HG03066 (cell line): ENCODE data around the gene MZT2B.
A peak's percentile ranks its signal among the peaks of the same experiment; 100 is the strongest.
"Not testable (repeated sequence)": the region's sequence is repeated elsewhere in the genome, so short reads cannot be mapped to it uniquely, and the experiment has no call there.

Experiments
- ATAC-seq: cut with Tn5 transposase; IDR thresholded peaks from one replicate; pipeline ENCODE4 v1.9.1; 2021; ENCODE audit warnings: low read depth; ENCODE audit not compliant: unreplicated experiment

The MZT2B gene

DNA sequence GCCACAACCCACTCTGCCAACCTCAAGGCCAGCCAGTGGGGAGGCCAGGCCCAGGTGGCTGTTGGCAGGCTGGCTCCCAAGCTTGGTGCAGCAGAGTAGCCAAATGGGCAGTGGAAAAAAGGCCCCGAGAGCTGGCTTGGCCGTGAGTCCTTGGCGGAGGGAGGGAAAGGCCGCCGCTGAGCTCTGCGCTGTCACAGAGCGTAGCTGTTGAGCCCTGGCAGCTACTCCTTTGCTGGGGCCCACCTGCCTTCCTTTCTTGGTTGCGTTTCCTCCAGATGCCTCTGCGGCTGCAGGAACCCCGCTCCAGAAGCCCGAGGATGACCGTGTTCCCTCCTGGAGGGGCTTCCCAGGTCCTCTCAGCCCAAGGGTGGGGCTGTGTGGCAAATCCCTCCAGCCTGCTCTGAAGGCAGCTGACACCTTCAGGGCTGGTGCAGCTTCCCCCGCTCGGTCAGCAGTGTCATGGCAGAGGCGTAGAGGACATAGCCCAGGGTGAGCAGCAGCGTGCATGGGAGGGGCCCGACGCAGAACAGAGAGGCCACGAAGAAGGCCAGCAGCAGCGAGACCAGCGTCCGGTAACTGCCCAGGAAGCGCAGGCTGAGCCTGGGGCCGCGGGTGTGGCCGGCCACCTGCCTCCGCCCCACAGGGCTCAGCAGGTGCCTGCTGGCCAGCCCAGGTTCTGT is 29.8 kb upstream of the MZT2B start:
- ATAC-seq: not testable (repeated sequence)

DNA sequence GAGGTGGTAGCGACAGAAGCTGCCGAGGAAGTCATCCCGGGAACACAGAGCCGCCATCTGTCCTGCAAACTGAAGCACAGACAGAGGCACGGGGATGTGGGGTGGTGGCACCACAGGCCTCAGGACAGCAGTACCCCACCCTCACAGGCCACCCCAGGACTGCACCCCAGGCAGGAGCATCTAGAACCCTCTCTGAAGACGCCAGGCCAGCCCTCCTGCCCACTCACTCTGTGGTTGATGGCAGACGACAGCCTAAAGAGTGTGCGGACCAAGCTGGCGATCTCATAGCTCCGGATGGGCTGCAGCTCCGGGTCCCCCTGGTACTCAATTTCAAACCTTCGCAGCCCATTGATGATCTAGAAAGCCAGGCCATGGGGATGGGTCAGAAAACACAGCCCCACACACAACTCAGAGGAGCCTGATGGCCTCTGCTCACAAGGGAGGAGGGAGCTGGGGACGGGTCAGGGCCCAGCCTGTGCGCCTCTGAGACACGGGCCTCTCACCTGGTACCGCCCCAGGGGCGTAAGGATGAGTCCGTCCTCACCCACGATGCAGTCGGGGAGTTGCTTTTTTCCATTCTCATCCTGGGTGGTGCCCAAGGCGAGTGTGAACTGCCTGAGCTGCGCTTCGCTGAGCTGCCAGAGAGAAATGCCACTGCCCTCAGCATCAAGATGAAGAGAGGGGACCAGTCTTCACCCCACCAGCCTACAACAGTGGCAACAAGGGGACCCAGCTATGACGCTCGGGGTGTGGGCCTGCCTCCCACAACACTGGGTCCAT is 29.1 kb upstream of the MZT2B start:
- no peak for ATAC-seq

DNA sequence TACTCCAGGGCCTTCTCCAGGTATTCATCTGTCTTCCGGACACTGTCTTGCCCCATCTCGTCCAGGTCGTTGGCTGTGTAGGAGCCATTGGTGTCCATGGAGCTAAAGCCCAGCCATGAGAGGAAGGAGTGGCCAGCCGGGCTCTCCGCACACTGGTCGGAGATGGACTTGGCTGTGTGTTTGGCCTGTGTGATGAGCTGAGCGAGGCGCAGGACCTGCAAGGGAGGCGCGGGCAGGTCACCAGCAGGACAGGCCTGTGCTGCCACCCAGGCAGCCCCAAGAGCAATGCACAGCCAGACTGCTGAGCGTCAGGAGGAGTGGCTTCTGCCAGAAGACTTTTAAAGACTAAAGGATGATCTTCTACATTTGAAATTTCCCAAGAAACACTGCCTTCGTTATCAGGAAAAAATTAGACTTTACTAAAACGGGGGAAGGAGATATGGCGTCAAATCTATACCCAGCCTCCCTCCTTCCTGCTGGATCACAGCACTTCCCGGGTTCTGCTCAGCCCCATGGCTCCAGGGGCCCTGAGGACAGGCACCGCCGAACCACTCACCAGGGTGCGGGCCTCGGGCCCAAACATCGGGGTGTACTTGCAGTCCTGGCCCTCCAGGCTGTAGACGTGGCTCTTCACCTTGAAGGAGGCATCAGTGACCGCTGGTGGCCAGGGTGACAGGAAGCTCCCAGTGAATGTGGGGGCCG is 28.2 kb upstream of the MZT2B start:
- ATAC-seq: not testable (repeated sequence)

- not testable (repeated sequence) for ATAC-seq
These were observed 27.7 kb upstream of the MZT2B start for GRCh38 chr2:130154423-130154770.

DNA sequence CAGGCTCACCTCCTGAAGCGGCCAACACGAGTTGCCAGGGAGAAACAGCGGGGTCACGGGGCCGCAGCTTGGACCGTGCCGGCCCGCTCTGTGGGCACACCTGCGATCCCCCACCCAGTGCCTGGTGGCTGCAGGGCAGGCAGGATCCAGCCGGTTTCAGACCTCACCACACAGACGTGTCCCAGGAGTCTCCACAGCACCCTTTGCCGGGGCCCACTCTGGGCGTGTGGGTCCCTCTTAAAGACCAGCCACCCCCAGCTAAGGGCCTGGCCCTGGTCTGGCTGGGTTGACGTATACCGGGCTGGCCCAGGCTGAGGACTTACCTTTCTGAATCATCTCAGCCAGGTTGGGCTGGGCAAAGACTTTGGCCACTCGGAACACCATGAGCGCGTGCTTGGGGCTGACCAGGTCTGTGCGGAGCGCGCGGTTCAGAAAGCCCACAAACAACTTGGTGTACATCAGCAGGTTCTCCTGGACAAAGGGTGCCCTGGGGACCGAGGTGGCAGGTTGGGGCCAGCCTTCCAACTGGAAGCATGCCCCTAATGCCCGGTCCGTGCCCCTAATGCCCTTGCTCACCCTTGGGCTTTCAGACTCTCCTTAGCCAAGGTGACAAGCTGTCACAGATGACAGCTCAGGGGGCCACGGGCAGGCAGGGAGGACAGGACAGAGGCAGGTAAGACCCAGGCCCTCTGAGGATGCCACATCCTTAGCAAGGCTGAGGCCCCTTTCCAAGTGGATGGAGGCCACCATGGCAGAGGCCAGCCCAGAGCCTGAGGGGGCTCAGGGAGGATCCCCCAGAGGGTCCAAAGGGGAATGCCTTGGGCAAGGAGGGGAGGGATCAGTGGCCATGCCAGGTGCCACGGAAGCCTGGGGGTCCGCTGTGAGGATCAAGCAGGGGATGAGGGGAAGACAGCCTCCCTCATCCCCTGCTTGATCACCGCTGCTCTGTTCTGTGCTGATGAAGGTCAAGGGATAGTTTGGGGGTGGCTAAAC is 27.0 kb upstream of the MZT2B start:
- no peak for ATAC-seq

DNA sequence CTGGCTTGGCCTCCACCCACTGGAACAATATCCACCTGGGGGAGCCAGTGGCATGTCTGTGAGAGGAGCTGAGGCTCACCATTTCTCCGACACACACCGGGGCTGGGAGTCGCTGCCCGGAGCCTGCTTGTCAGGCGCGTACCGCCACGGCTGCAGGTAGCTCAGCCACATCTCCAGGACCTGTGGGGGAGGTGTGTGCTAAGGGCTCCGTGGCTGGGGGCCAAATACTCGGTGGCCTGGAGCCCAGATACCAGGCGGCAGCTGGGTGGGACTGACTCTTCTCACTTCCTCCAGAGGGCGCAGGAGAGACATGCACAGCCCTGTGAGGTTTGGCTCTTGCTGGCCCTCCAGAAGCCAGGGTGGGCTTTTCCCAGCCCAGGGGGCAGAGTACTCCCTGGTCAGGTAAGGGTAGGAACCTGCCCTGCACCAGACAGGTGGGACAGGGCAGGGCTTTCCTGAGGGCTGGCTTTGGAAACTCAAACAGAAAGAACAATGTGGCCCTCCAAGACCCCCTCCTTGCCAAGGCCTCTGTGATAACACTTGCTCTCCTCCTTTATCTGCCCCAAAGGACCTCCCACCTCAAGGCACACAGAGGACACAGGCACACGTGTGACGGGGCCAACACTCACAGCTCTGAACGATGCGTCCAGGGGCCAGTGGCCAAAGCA is 26.0 kb upstream of the MZT2B start:
- not testable (repeated sequence) for ATAC-seq

DNA sequence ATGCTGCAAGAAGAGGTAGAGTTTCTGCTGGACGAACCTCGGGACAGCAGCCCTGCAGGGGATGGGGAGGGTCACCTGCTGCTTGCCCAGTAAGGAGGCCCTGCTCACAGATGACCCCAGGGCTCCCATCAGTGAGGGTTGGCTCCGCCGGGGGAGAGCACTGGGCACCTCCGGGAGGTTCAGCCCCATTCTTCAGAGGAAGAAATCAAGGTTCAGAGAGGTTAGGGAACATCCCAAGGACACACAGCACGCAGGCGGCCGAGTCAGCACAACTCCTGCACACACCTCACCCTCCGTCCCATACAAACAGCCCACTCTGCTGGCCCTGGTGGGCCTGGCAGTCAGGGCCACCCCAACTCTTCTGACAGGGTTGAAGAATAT is 25.4 kb upstream of the MZT2B start:
- ATAC-seq: no peak

- ATAC-seq: peak; percentile 42
These were observed 24.7 kb upstream of the MZT2B start for GRCh38 chr2:130157354-130157753.

- ATAC-seq: peak; percentile 86
These were observed 24.1 kb upstream of the MZT2B start for GRCh38 chr2:130157825-130158514.

DNA sequence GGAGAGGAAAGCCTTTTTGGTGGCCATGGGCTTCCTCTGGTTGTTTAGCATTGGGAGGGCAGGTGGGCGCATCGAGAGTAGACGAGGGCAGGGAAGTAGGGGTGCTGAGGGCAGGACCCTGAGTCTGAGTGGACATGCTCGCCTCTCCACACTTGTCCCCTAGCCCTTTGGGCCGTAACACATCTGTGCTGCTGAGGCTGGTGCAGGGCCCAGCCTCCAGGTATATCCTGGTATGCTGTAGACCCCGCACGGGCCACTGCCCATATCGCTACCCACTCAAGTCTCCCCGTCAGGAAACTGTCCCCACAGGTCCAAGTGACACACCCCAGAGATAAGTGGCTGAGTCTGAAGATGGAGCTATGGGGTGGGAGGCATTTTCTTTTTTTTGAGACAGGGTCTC is 23.4 kb upstream of the MZT2B start:
- no peak for ATAC-seq

DNA sequence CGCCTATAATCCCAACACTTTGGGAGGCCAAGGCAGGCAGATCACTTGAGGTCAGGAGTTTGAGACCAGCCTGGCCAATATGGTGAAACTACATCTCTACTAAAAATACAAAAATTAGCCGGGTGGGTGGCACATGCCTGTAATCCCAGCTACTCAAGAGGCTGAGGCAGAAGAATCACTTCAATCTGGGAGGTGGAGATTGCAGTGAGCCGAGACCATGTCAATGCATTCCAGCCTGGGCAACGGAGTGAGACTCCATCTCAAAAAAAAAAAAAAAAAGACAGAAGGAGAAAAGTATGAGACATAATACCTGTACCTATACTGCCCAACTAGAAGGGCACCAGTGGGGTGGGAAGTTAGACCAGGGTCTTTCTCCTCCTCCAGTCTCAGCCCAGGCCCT is 22.7 kb upstream of the MZT2B start:
- ATAC-seq: not testable (repeated sequence)

DNA sequence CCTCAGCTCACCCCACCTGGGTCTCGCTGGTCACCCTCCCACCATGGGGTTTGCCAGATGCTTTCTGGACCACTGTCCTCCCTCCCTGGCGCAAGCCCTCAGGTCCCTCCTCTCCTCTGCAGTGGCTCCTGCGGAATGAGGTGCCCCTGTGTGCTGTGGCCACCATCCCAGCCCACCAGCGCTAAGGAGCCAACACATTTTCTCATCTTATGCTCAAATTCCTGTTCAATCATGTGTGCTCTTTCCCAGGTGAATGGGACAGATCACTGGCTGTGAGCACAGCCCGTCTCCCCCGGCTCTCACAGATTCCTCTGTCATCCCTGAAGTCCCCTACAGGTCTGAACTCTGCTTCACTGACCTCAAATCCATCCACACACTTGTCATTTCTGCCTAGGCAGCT is 21.9 kb upstream of the MZT2B start:
- ATAC-seq: no peak

DNA sequence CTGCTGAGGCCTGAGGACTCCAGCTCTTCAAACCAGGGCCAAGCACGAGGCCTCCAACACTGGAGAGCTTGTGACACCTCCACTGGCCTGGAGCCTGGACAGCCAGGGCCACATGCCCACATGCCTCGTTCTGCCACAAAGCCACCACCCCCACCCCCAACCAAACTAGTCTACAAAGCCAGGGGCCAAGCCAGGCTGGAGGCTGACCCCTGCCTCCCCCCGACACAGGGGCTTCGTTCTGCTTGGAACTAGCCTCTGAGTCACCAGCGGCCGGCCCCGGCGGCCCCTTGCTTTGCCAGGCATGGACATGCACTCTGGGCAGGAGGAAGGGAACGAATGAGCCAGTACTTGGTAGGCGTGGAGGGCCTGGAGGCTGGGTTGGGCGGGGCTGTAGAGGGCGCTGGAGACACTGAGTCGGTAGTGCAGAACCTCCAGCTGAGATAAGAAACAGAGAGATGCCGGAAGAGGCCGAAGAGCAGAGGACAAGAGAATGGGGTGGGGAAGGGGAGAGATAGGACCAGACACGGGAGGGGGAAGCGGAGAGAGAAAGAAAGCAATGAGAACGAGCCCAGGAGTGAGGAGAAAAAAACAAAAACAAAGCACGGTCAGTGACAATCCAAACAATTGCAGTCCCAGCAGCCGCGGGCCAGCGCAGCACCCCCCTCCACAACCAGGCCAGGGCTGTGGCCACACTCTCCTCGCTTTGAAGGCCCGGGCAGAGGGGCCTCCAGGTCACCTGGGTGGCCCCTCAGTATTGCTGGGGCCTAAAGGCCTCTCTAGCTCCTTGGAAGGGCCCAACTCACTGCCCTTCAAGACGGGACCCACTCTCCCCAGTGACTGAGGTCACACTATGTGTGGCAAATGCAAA is 21.0 kb upstream of the MZT2B start:
- not testable (repeated sequence) for ATAC-seq

DNA sequence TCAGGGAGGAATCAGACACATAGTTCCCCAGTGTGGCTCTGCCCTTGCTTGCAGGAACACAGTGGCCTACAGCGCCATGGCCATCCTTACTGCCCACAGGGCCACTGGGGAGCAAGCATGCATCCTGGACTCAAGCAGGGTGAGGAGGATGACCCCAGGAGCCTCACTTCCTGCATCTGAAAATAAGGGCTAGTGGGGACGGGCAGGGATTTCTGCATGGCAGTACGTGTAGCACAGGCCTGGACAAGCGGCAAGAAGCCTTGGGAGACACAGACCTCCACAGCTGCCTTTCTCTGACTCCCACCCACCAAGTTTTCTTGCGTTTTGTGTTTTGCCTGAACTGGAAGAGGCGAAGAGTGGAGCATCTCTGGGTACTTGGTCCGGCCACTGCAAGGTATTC is 19.6 kb upstream of the MZT2B start:
- ATAC-seq: not testable (repeated sequence)

- no peak for ATAC-seq
These were observed 19.1 kb upstream of the MZT2B start for GRCh38 chr2:130162968-130163367.

DNA sequence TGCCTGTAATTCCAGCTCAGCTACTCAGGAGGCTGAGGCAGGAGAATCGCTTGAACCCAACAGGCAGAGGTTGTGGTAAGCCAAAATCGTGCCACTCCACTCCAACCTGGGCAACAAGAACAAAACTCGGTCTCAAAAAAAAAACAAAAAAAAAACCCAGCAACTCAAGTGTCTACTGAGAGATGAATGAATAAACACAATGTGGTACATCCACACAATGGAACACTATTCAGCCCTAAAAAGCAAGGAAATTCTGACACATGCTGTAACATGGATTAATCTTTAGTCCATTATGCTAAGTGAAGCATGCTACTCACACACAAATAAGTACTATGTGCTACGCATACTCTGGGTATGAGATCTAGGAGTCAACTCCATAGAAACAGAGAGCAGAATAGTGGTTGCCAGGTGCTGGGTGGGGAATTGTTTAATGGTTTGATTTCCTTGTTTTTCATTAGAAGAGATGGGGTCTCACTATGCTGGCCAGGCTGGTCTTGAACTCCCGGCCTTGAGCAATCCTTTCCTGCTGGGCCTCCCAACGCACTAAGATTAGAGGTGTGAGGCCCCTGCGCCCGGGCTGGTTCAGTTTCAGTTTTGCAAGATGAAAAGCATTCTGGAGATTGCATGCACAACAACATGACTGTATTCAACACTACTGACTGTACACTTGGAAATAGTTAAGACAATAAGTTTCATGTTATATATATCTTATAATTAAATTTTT is 16.6 kb upstream of the MZT2B start:
- ATAC-seq: no peak

DNA sequence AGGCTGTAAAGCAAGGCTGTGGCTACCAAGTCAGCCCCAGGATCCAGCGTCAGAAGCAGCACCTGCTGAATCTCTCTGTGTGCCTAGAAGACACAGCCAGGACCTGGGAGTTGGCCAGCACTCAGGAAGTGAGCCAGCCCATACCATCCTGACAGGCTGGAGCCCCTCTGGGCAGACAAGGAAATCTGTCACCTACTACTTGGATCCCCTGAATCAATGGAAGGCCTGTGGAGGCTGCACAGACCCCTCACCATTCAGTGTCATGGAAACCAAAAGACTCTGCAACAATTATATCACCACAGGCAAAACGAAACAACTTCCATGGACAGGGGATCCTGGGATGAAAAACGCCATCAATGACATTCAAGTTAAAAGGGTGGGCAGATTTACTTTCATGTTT is 15.5 kb upstream of the MZT2B start:
- ATAC-seq: not testable (repeated sequence)

GRCh38 chr2:130169163-130169562 is 12.9 kb upstream of the MZT2B start:
- ATAC-seq: not testable (repeated sequence)
